Measurements from ENCODE around the gene DNASE1L2.

- no peak for TF ChIP-seq CTCF (IDR thresholded peaks at IDR 0.05)
- TF ChIP-seq POLR2A (IDR thresholded peaks at IDR 0.05), result no peak
Observed at GRCh38 chr16:2211923-2212347, 24.3 kb upstream of the DNASE1L2 start.
